HG02642 (cell line): Measurements from ENCODE around the gene ROR1.

ENCODE experiments used
- ATAC-seq: cut with Tn5 transposase; IDR thresholded peaks from one replicate; pipeline ENCODE4 v1.9.1; 2021; ENCODE audit warnings: mild to moderate bottlenecking; ENCODE audit not compliant: unreplicated experiment, poor library complexity

The ROR1 gene

DNA sequence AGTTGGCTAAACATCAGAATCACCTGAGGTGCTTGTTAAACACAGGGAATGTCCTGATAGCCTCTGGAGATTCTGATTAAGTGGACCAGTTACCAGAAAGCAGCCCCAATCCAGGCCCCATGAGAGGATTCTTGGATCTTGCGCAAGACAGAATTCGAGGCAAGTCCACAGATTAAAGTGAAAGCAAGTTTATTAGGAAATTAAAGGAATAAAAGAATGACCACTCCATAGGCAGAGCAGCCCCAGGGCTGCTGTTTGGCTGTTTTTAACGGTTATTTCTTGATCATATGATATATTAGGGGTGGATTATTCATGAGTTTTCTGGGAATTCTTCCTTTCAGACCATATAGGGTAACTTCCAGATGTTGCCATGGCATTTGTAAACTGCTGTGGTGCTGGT, 176.2 kb downstream of the ROR1 start:
- no peak for ATAC-seq

DNA sequence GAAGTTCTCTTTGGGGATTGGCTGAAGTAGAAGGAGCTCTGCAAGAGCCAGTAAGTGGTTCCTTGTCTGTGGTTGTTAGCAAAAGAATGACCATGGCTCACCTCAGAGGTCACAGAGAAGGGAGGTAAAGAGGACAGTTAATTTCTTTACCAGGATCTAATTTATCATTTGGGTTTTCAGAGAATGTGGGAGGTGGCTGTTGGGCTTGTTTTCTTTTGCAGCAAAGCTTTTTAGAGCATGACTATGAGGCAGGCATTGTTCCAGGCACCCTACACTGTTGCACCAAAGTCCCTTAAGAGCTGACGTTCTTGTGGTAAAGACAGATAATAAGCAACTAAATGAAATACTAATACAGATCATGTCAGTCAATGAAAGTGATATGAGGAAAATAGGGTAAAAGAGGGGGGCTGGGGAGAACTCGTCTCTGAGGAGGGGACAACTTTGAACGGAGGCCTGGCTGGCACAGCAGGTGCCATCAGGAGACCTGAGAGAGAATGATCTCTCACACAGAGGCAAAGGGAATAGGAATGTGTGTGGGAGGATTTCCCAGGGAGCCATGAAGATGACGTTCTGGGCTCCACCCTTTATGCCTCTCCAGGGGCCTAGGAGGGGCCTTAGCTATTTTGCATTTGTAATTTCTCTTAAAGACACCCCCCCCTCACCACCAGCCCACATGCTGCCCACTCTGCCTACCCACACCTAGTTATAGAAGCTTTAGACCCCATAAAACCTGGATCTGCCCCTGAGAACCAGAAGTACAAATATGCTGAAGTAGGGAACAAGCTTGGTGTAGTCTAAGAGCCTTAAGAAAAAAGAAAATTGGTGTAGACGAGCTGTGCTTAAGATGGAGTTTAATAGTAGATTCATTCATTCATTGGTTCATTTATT, 177.5 kb downstream of the ROR1 start:
- no peak for ATAC-seq

DNA sequence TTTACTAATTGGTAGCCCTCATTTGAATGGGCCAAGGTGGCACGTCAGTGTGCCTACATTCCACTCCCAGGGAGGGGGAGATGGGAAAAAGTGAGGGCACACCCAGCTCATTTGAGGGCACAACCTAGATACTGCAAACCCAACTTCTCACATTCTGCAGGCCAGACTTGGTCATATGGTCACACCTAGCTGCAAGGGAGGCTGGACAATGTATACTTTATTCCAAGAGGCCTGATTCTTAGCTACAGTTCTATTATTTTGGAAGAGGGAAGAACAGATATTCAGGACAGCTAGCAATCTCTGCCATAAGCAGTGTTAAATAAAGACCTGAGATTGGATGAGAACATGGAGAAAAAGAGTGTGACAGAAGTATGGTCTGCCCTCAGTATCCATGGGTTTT, 180.4 kb downstream of the ROR1 start:
- no peak for ATAC-seq

DNA sequence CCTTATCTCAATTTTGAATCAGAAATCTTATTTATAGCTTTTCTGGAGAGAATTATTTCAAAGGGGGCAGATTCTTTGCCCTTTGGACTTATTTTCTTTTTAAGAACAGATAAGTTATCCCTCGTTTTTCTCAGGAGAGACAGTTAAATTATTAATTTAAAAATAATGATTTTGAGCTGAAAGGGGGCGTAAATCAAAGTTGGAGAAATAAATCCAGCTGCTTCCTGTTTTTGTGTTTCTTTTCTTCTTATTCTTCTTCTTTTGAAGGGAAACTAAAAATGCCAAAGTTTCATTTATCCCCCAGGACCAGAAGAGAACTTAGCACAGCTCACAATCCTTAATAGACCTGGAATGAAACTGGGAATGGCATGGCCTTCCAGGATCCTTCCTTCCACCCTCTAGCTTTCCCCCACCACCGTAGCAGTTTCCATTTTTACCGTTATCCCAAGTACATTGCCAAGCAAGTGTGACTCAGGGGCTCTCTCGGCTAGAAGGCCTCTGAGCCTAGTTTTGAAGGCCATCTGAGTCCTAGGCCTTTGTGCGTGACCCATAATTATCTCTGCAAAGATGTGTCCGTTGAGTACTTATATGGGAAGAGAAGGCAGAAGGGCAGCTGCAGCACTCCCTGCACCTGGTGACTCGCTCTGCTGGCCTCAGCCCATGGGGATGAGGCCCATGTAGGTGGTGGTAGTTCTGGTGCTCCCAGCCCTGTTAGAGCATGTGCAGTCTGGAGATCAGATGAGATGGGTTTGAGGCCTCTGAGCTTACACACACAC, 181.7 kb downstream of the ROR1 start:
- ATAC-seq, result no peak

DNA sequence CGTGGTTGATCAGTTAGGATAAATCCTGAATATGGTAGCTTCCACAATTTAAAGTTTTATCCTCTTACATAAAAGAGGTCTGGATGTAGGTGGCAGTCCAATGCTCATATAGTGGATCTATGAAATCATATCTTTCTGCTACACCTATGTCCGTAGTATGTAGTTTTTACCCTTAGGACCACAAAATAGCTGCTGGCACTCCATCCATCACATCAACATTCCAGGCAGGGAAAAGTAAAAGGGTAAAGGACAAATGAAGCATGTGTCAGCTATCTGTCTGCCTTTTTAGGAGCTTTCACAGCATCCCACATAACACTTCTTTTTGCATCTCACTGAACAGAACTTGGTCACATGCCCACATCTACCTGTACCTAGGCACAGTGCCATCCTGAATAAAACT, 184.7 kb downstream of the ROR1 start:
- ATAC-seq, result no peak

DNA sequence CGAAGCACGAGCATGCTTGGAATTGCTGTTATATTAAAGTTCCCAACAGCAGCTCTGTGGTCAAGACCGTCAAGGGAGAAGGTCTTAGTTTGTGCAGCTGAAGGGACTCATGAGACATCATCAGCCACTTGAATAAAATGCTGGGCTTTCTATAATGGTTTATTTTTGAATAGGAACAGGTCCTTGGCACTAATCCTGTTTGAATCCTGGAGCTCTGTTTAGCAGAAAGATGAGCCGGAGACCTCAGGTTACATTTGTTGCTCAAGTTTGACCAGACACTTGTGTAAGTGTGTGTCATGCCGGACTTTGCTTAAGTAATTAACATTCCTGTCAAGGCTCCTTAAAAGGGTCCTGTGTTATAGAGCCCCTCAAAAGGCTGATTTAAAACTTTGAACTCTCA, 186.5 kb downstream of the ROR1 start:
- ATAC-seq, result no peak

DNA sequence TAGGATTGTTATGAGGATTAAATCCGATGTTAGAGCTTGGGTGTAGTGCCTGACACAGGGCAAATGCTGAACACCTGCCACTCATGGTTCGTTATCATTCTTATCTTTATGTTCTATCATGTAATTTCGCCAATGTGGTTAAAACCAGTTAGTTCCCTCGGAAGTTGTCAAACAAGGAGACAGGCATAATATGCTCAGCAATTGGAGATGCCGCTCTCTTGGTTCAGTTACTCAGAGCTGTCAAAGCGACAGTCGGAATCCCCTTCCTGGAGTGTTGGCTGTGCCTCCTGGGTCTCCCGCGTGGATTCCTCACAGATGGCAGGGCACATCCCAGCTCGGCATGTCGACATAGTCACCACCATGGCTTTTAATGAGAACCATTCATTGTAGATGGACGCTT, 192.2 kb downstream of the ROR1 start:
- ATAC-seq, result no peak

DNA sequence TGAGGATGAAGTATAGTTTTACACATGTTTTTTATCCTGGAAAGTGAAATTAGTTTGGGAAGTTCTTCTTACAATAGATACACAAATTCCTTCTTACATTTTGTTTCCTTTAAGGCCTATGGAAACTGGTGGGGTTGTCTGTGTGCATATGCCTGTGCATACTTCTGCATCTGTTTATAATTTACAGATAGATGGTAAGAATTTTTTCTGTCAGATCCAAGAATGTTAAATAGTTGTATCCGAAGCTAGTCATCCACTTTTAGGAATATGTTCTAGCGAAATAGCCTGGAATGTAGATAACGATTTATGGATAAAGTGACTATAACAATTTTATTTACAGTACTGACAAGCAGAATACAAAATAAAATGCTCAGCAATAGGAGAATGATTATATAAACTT, 194.1 kb downstream of the ROR1 start:
- no peak for ATAC-seq

DNA sequence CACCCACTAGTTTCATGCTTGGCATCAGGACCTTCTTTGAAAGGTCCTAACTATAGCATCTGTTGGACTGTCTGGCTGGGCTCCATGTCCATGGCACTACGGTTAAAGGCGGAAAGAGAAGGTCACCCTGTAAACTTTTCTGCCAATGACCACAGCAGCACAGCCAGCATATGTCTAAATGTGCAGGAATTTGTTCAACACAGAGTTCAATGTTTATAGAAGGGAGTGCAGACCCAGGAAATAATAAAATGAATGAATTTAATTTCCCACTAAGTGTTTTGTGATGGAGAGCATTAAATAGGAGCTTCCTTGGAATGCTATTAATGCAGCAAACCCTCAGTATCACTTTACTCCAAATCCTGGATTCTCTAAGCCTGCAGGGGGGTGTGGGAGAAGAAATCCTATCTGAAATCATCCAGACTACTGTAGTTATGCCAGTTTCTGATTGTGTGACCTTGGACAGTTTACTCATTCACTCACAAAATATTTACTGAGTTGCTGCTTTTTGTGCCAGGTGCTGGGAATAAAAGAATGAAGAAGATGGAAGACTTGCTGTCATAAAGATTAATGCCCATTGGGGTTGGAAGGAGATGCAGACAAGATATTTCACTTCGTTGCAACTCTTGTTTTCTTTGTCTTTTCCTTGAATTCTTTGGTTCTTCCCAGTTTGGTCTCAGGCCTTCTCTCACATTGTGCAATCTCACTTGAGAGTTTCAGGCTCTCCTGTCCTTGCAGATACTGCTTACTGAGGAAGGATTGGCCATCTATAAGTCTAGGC, 195.0 kb downstream of the ROR1 start:
- no peak for ATAC-seq

DNA sequence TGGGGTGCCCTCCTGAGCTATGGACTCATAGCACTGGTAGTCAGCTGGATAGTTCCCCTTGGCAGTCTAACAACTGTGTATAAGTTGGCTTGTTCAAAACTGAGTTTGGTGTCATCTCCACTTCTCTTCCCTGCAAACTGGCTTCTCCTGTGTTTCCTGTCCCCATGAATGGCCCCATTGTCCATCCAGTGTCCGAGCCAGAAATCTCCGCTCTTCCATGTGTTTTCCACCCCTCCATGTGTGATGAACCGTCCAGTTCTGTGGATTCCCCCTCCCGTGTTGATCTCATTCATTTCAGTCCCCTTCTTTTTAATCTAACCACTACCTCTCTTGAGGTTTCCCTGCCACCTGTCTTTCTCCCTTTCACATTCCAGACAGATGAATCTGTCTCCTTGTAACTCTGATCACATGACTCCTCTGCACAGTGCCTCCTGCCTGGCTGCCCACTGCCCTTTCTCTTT, 195.7 kb downstream of the ROR1 start:
- no peak for ATAC-seq

DNA sequence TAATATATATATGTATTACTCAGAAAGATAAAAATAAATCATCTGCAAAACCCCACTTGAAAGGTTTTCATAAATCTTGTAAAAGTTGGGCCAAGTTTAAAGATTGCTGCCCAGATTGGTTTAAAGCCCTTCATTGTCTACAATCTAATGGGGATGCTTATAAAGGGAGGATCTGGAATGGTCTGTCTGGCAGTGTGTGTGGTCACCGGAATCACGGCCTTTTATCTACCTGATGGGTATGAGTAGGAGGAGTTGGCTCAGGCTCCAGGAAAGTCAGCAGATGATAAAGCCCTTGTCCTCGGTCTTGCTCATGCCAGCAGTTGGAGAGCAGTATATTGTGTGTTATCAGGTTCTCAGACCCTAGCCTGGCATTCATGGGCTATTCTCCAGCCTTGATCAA, 197.7 kb downstream of the ROR1 start:
- ATAC-seq, result no peak

DNA sequence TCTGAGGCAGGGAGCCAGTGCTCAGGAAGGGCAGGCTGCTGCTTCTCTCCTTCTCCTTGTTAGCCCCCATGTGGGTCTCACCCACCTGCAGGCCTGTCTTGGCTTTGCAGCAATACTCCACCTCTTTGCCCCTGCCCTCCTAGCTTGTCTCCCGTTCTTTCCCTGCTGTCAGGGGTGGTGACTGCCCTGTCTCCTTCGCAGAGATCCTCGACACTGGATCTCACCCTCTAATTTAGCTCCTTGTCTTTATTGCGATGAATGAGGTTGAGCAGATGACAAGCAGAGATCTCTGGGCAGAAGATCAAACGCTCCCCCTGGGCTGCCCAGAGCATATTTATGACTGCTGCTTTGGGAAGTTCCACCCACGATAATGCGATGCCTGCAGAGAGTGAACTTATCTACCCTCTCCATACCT, 199.2 kb downstream of the ROR1 start:
- ATAC-seq, result no peak

DNA sequence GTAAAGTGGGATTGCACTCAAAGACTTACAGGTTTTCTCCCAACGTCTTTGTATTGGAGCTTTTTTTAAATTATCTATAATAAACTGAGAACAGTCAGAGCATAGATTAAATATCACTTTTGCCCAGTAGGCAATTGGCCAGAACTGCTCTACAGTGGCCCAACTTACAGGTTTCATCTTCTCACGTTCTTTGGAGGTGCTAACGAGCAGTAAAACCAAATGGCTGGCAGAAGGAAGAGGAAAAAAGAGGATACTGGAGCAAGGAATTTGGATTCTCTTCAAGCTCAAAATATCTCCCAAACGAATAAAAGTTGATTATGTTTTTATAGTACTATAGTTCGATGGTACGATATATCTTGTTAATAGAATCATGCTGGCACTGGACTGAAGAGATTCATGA, 201.1 kb downstream of the ROR1 start:
- no peak for ATAC-seq

DNA sequence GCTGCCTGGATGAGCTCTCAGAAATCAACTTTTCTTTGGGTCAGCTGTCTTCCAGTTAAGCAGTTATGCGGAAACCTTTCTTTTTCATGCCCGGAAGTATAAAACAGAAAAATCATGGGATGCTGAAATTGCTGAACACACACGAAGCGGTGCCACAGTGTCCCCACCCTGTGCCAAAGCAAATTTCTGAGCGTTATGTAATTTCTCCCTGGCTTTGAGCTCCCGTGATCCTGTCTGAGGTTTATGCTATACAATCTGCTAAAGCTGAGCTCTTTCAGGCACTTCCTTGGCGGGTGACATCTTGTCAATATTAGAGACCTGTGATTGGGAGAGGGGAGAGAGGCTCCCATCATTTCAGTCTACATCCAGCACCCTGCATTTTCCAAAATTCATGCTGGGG, 201.7 kb downstream of the ROR1 start:
- no peak for ATAC-seq

DNA sequence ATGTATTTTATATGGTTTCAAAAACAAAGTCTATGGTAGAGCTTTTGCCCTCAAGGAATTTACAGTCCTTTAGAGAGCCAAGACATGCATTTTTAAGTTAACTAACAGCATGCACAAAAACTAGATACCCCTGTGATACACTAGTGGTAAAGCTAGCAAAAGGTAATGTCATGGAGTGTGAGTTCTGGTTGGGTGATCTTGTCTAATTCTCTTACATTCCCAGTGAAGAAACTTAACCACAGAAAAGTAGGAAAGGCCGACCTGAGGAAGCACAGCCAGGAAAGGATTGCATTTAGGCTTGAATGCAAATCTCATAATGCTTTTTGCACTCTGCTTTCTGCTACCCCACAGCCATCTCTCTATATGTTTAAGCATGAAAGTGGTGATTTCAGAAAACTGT, 202.2 kb downstream of the ROR1 start:
- ATAC-seq, result no peak

DNA sequence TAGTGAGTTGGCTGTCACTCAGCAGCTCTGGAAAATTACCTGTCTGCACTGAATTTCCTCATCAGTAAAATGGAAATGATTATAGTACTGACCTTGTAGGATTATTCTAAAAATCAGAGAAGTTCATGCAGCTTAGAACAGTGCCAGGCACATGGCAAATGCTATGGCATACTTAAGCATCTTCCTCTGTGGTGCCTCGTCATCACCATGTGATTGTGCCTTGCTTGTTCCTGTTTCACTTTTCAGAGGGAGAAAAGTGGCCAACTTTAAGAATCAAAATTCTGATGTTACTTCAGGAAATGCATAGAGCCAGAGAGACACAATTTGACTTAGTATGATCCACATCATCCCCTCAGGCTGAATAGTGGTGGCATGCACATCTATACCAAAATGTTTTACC, 203.6 kb downstream of the ROR1 start:
- no peak for ATAC-seq

DNA sequence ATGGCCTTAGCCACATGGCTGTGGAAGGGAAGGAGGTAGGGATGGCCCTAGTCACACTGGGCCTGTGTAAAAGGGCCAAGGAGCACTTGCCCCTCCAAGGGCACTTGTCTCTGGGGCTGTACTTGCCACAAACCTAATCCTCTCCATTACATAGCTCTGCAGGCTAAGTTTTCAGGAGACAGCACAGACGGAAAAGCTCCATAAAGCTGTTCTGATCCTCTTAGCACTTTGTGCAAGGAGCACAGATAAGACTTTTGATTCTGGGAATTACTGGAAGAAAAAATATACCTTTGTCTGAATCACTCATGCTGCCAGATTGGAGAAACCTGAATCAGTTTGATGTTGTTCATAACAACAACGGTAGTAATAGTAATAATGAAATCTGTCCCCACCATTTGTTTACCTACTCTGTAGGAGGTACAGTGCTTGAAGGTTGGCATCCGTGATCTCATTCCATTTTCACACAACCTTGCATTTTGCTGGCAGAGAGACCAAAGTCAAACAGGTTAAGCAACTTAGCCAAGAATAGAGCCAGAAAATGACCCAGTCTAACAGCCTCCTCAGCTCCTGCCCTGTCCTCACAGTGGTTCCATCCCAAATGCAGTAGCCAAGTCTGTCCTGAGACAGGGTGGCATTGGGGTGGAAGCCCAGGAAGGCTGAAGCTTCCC, 207.1 kb downstream of the ROR1 start:
- no peak for ATAC-seq

DNA sequence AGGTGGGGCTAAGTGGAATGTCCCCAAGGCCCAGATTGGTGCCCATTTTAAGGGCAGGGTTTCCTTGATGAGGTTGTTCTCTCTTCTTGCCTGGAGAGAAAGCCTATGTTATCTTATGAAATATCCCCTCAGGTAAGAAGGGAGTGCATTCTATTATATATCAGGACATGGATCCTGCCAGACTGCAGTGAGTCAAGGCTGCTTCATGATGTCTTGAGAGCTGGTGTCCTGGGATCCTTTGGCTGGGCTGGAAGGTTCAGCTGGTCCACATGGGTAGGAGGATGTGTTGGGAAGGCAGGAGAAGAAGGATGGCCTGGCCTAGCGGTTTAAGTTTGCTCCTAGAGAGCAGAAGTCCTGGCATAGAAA, 207.6 kb downstream of the ROR1 start:
- ATAC-seq, result no peak

DNA sequence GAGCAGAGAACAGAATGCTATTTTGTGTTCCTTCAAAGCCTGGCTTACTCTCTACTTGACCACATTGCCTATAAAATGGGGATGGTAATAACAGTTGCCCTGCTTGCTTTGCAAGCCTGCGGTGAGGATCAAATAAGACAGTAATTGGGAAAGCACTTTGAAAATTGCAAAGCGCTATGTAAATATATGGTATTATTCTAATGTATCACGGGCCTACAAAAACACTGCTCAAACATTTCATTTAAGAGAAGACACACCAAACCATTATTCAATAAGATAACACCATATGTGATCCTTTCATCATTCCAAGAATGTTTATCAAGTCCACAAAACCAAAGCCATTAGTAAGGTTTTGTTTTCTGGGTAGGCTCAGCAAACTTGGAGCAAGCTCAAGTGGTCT, 208.4 kb downstream of the ROR1 start:
- ATAC-seq, result no peak
